GM18951 (cell line): ENCODE measurements around the gene RUNX3.
"Not testable (repeated sequence)": the region's sequence is repeated elsewhere in the genome, so short reads cannot be mapped to it uniquely, and the experiment has no call there.

Experiments
- POLR2A ChIP-seq: IDR thresholded peaks from 4 replicates; pipeline ENCODE4 v1.6.1; 2011; ENCODE audit warnings: mild to moderate bottlenecking; ENCODE audit not compliant: insufficient read length, insufficient read depth; ENCODE audit errors: extremely low read depth
- in situ Hi-C: fragments of 300-500 bp; cut with MboI; formaldehyde crosslinking; loops from one replicate; pipeline ENCODE4 v1.12.0; 2022; ENCODE audit warnings: low sequenced_read_pairs, mixed read lengths, inconsistent platforms; ENCODE audit not compliant: unreplicated experiment

The RUNX3 gene

GRCh38 chr1:24900985-24901781 lies 28.9 kb downstream of the RUNX3 start:
- in situ Hi-C loops, result no loop called here
- TF ChIP-seq POLR2A, result peak; percentile 27

- peak; percentile 57 for TF ChIP-seq POLR2A
- in situ Hi-C loops, result no loop called here
These were observed 29.6 kb downstream of the RUNX3 start for GRCh38 chr1:24900486-24900849.

GRCh38 chr1:24899581-24900485 lies 30.2 kb downstream of the RUNX3 start:
- in situ Hi-C loops, result no loop called here
- TF ChIP-seq POLR2A, result no peak

DNA sequence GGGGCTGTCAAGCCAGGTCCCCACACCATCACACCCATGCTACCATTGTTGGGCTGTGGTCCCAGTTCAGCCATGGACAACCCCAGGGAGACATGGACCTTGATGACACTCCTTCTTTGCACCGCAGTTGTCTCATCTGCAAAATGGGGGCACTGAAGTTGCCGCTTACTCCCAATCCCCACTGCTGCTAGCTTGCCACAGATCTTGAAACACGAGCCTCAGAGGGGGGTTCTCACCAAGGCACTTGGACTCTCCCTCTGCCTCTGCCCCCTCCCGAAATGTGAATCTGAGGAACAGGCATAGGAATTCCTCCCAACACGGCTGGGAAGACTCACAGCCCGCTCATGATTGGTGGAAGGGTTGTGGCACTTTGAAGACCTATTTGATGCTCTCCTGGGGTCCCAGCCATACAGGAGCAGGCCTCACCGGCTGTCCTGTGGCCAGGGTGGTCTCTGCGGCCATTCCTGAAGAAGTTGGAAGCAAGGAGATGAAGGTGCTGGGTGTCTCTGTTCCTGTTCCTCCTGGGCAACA lies 31.1 kb downstream of the RUNX3 start:
- peak; percentile 22 for TF ChIP-seq POLR2A
- in situ Hi-C loops, result no loop called here

DNA sequence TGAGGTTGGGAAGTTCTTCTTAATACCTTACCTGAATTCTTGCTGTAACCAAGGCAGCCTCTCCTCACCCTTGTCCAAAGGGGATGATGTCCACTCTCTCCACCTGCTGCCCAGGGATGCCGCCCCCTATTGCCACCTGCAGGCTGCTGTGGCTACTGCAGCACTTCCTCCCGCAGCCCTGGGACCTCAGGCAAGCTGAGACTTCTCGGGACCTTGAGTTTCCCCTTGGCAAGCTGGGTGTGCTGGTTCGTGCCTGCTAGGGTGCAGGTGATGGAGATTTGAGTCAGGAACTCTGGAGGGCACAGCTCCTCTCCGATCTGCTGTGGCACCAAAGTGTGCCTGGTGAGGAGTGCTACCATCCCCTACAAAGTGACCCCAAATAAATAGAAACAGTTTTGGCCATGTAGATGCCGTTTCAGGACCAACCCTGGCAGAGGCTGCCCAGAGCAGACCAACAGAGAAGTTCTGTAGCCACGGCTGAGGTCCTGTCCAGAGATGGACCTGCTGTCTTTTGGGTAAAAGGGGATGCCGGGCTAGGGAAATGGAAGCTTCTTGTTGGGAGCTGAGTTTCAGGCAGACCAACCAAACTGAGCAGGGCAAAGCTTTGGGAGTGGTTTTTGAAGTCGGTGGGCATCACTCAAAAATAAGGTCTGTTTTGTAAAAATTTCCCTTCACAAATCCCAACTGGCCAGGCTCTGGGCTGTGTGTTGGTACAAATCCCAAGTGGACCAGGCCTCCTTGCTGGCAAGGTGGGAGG lies 31.7 kb downstream of the RUNX3 start:
- in situ Hi-C loops, result no loop called here
- no peak for TF ChIP-seq POLR2A

GRCh38 chr1:24897263-24898151 lies 32.6 kb downstream of the RUNX3 start:
- TF ChIP-seq POLR2A, result no peak
- in situ Hi-C loops, result no loop called here

DNA sequence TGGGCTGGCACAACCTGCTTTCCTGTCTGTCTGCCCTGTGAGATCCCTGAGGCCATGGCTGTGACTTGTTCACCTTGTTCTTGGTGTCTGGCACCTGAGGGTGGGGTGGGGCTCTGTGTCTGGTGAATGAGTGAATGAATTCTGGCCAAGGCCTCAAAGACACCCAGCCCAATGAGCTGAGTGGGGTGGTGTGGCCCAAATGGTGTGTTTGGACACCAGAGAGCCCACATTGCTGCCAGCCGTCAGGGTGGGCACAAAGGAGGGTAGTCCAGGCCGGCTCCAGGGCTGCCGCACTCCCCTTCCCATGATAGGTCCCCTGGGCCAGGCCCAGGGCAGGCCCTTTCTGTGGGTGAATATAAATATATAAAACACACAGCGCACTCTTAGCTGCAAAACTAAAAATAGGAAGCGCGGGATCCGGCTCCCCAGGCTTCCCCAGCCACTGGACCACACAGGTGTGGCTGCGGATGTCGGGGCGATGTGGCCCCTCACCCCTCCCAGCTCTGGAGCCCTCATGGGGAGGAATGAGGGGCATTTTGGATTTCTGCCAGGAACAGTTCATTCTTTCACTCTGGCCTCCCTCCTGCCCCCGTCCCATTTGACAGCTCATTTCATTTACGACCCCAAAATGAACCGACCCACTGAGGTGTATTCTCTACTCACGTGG lies 33.3 kb downstream of the RUNX3 start:
- TF ChIP-seq POLR2A, result no peak
- in situ Hi-C loops, result no loop called here

- in situ Hi-C loops, result no loop called here
- TF ChIP-seq POLR2A, result no peak
These were observed 33.9 kb downstream of the RUNX3 start for GRCh38 chr1:24896176-24896575.

GRCh38 chr1:24895511-24895910 lies 34.6 kb downstream of the RUNX3 start:
- in situ Hi-C loops, result no loop called here
- TF ChIP-seq POLR2A, result no peak

GRCh38 chr1:24894002-24894401 lies 36.1 kb downstream of the RUNX3 start:
- in situ Hi-C loops, result no loop called here
- TF ChIP-seq POLR2A, result no peak

DNA sequence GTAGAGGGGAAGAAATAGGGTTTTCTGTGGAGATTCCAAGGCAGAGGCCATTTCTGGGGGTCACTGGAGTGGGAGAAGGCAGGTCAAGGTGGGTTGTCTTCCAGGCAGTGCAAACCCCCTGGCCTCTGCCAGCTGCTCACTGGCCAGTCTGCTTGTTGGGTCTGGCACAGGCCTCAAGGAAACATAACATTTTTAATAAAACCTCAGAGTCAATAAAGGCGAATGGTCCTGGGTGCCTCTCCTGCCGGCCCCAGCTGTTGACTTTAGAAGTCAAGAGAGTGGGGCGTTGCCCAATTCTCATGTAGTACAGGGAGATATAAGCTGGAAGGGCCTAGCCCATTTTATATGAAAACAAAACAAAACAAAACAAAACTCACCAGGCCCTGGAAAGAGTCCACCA lies 36.6 kb downstream of the RUNX3 start:
- TF ChIP-seq POLR2A, result no peak
- in situ Hi-C loops, result no loop called here

DNA sequence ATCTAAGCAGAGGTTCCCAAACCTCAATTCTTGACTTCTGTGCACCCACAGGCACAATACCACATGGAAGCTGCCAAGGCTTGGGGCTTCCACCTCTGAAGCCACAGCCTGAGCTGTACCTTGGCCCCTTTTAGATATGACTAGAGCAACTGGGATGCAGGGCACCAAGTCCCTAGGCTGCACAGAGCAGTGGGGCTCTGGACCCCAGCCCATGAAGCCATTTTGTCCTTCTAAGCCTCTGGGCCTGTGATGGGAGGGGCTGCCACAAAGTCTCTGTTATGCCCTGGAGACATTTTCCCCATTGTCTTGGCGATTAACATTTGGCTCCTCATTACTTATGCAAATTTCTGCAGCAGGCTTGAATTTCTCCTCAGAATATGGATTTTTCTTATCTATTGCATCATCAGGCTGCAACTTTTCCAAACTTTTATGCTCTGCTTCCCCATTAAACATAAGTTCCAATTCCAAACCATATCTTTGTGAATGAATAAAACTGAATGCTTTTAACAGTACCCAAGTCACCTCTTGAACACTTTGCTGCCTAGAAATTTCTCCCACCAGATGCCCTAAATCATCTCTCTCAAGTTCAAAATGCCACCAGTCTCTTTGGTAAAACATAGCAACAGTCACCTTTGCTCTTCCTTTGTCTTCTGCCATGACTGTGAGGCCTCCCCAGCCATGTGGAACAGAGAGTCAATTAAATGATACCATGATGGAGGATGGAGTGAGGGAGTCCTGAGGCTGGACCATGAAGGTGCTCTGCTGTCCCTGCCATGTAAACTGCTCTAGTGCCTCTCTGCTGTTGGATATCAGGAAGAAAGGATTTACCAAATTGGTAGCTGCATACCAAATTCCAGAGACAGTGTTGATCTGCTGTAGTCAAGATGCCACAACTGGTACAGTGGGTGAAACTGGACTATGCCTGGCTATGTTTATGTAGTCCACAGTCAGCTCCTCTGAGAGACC lies 37.6 kb downstream of the RUNX3 start:
- TF ChIP-seq POLR2A, result no peak
- in situ Hi-C loops, result no loop called here

DNA sequence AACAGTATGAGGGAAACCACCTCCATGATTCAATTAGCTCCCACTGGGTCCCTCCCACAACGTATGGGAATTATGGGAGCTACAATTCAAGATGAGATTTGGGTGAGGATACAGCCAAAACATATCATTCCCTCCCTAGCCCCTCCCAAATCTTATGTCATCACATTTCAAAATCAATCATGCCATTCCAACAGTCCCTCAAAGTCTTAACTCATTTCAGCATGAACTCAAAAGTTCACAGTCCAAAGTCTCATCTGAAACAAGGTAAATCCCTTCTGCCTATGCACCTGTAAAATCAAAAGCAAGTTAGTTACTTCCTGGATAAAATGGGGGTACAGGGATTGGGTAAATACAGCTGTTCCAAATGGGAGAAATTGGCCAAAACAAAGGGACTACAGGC lies 38.7 kb downstream of the RUNX3 start:
- in situ Hi-C loops, result not testable (repeated sequence)
